ENCODE results near the gene LEAP2. TPM values are rescaled to one million over a fixed set of nuclear protein-coding genes. Genes with fewer than 3 reads are reported as not detected.

Gene LEAP2
- total RNA-seq, 1 donor from 2014 or later, result 3.6 TPM

DNA sequence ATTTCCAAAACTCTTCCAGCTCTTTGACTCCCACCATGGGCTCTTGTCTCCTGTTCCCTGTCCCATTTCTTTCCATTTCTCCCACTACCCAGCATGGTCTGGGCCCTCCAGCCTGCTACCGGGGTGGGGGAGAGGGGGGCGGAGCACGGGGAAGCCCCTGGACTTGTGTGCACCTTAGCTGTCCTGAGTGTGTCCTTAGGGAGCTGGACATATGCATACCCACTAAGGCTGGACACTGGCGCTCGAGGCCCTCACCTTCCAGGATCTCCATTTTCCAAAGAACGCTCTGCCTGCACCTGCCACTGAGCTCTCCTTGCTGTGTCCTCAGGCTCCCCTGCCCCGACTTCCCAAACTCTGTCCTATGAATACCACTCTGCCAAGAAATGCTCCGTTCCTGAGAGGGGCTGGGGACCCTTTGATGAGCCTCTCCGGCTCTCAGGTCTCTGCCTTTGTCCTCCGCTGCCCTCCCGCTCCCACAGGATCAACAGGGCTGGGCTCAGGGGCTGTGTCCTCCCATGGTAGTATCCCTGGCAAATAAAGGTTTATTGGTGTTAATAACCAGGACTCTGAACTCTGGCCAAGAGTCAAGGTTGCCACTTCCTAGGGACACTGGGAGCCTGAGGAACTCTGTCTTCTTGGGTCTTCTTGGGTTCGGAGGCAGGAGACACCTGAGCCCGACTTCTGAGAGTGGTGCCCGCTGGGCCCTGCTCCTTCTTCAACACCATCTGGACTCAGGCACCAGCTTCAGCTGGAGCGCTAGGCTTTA lies 42.2 kb upstream of the LEAP2 start:
- Mint-ChIP-seq H3K4me1 (peaks cover 5% of the 10 kb centered on the region), H3K9me3 (peaks cover 2% of the 10 kb centered on the region), H3K27me3 (ENCODE audit: insufficient read depth, low read depth) (peaks cover 30% of the 10 kb centered on the region), H3K27ac (peak overlapping the region; percentile 69), H3K36me3 (peaks cover 3% of the 10 kb centered on the region), H3K4me3 (peak overlapping the region; percentile 83)
- H3F3A ChIP-seq (ENCODE audit: low read depth), result peaks cover 3% of the 10 kb centered on the region
- no peaks in the 10 kb centered on the region for H4K20me1 ChIP-seq (ENCODE audit: low read depth)
- no peaks in the 10 kb centered on the region for H3K36me3 ChIP-seq
- no peak overlapping the region for H3K9ac ChIP-seq
- TF ChIP-seq EZH2 (IDR thresholded peaks at IDR 0.05) (no peak), EZH2phosphoT487 (IDR thresholded peaks at IDR 0.05) (no peak)
- TF ChIP-seq, protein P1, sequence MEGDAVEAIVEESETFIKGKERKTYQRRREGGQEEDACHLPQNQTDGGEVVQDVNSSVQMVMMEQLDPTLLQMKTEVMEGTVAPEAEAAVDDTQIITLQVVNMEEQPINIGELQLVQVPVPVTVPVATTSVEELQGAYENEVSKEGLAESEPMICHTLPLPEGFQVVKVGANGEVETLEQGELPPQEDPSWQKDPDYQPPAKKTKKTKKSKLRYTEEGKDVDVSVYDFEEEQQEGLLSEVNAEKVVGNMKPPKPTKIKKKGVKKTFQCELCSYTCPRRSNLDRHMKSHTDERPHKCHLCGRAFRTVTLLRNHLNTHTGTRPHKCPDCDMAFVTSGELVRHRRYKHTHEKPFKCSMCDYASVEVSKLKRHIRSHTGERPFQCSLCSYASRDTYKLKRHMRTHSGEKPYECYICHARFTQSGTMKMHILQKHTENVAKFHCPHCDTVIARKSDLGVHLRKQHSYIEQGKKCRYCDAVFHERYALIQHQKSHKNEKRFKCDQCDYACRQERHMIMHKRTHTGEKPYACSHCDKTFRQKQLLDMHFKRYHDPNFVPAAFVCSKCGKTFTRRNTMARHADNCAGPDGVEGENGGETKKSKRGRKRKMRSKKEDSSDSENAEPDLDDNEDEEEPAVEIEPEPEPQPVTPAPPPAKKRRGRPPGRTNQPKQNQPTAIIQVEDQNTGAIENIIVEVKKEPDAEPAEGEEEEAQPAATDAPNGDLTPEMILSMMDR (IDR thresholded peaks at IDR 0.05), result no peak
- no peaks in the 10 kb centered on the region for H3K4me1 ChIP-seq
- H3K27me3 ChIP-seq, result peaks cover 79% of the 10 kb centered on the region
- no peaks in the 10 kb centered on the region for H3K79me2 ChIP-seq (ENCODE audit: low read depth)
- DNase-seq (ENCODE audit: low spot score), result no peak
- H3K9me3 ChIP-seq (ENCODE audit: low read depth), result no peaks in the 10 kb centered on the region
- peak overlapping the region; percentile 66 for H3K4me3 ChIP-seq
- H3K4me2 ChIP-seq, result peak overlapping the region; percentile 88
- peak overlapping the region; percentile 99 for H2AFZ ChIP-seq (replicated peaks)
- no peak overlapping the region for H3K27ac ChIP-seq

DNA sequence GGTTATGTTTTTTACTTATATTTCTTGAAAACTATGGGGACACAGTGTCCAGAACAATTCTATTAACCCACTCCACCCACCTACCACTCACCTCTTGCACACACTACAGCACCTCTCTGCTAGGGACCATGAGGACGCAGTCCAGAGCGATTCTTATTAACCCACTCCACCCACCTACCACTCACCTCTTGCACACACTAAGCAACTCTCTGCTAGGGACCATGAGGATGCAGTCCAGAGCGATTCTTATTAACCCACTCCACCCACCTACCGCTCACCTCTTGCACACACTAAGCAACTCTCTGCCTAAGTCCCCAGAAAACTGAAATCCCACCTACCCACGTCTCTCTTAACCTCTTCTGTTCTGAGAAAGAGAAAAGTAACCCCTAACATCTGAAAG lies 40.9 kb upstream of the LEAP2 start:
- peaks cover 2% of the 10 kb centered on the region for H3K9me3 Mint-ChIP-seq

DNA sequence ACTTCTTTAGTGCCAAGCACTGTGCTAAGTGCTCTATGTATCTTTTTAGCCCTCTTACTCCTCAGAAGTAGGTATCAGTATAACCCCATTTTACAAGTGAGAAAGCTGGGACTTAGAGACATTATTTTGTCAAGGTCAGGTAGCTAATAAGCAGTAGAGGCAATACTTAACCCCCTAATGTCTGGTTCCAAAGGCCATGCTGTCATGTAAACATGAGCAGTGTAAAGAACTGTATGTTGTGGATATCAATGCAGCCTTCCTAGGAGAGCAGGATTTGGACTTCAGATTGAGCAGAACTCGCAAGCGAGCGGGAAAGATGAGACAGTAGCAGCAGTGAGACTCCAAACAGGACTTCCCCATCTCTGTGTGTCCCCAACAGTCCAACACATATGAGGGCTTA lies 39.4 kb upstream of the LEAP2 start:
- peaks cover 2% of the 10 kb centered on the region for H3K36me3 Mint-ChIP-seq
- Histone ChIP-seq H3K27me3 (peaks cover 51% of the 10 kb centered on the region), H3K9me3 (ENCODE audit: low read depth) (no peaks in the 10 kb centered on the region), H3K9ac (no peak overlapping the region), H3K79me2 (ENCODE audit: low read depth) (no peaks in the 10 kb centered on the region), H2AFZ (replicated peaks) (no peak overlapping the region), H3K4me2 (no peak overlapping the region), H3K27ac (no peak overlapping the region), H3K36me3 (no peaks in the 10 kb centered on the region), H3F3A (ENCODE audit: low read depth) (peaks cover 3% of the 10 kb centered on the region), H4K20me1 (ENCODE audit: low read depth) (no peaks in the 10 kb centered on the region), H3K4me3 (no peak overlapping the region), H3K4me1 (no peaks in the 10 kb centered on the region)
- H3K4me3 Mint-ChIP-seq, result no peak overlapping the region
- H3K4me1 Mint-ChIP-seq, result peaks cover 5% of the 10 kb centered on the region
- H3K27me3 Mint-ChIP-seq (ENCODE audit: insufficient read depth, low read depth), result peaks cover 12% of the 10 kb centered on the region
- no peak for DNase-seq (ENCODE audit: low spot score)
- peaks cover 2% of the 10 kb centered on the region for H3K9me3 Mint-ChIP-seq
- no peak overlapping the region for H3K27ac Mint-ChIP-seq
- TF ChIP-seq EZH2 (IDR thresholded peaks at IDR 0.05), result no peak
- TF ChIP-seq, protein P1 (IDR thresholded peaks at IDR 0.05), result no peak
- no peak for TF ChIP-seq EZH2phosphoT487 (IDR thresholded peaks at IDR 0.05)

More for the DNA sequence above, 40.9 kb upstream of the LEAP2 start:
- peaks cover 3% of the 10 kb centered on the region for H3F3A ChIP-seq (ENCODE audit: low read depth)
- no peak overlapping the region for H3K9ac ChIP-seq
- H3K36me3 Mint-ChIP-seq, result peaks cover 3% of the 10 kb centered on the region
- H4K20me1 ChIP-seq (ENCODE audit: low read depth), result no peaks in the 10 kb centered on the region
- H3K4me1 ChIP-seq, result no peaks in the 10 kb centered on the region
- TF ChIP-seq EZH2phosphoT487 (IDR thresholded peaks at IDR 0.05), result no peak
- TF ChIP-seq EZH2 (IDR thresholded peaks at IDR 0.05), result no peak
- TF ChIP-seq, protein P1 (IDR thresholded peaks at IDR 0.05), result no peak
- H3K4me3 Mint-ChIP-seq, result no peak overlapping the region
- H3K27ac ChIP-seq, result no peak overlapping the region
- no peak overlapping the region for H3K27ac Mint-ChIP-seq
- no peaks in the 10 kb centered on the region for H3K9me3 ChIP-seq (ENCODE audit: low read depth)
- H3K4me3 ChIP-seq, result no peak overlapping the region
- no peak for DNase-seq (ENCODE audit: low spot score)
- H3K27me3 ChIP-seq, result peaks cover 66% of the 10 kb centered on the region
- H2AFZ ChIP-seq (replicated peaks), result no peak overlapping the region
- no peak overlapping the region for H3K4me2 ChIP-seq
- H3K36me3 ChIP-seq, result no peaks in the 10 kb centered on the region
- peaks cover 5% of the 10 kb centered on the region for H3K4me1 Mint-ChIP-seq
- H3K27me3 Mint-ChIP-seq (ENCODE audit: insufficient read depth, low read depth), result peaks cover 17% of the 10 kb centered on the region
- H3K79me2 ChIP-seq (ENCODE audit: low read depth), result no peaks in the 10 kb centered on the region
